ENCODE results near the gene FANCD2OS. TPM values are rescaled to one million over a fixed set of nuclear protein-coding genes. Genes with fewer than 3 reads are reported as not detected.
"Not testable (repeated sequence)": the region's sequence is repeated elsewhere in the genome, so short reads cannot be mapped to it uniquely, and the experiment has no call there.

Gene FANCD2OS
- total RNA-seq, 1 experiment from 2014 or later: not detected

GRCh38 chr3:10090774-10091173 lies 17.3 kb downstream of the FANCD2OS start:
- not testable (repeated sequence) for H3K4me2 ChIP-seq (ENCODE audit: insufficient read depth, insufficient read length, low read length); H3K27ac ChIP-seq (ENCODE audit: insufficient read length, low read depth, low read length); H2AFZ ChIP-seq (ENCODE audit: low read length); H2BK20ac ChIP-seq (ENCODE audit: low read depth, low read length, poor library complexity, severe bottlenecking); H3K4ac ChIP-seq (ENCODE audit: low read depth, low read length); H2BK120ac ChIP-seq (ENCODE audit: low read depth, low read length, poor library complexity, severe bottlenecking); H3K27me3 Mint-ChIP-seq (ENCODE audit: low read depth); H2AK5ac ChIP-seq (ENCODE audit: insufficient read length, low read length); H3K27ac Mint-ChIP-seq; H3K9me3 ChIP-seq (ENCODE audit: control insufficient read depth, low read depth, low read length); H3T11ph ChIP-seq (ENCODE audit: low read length); H4K91ac ChIP-seq (ENCODE audit: insufficient read length, low read depth, low read length); H2BK12ac ChIP-seq (ENCODE audit: insufficient read length, low read depth, low read length); H3K9ac ChIP-seq (ENCODE audit: extremely low read depth, insufficient read length, low read length); H3K4me1 ChIP-seq (ENCODE audit: insufficient read depth, low read length); H3K23me2 ChIP-seq (ENCODE audit: insufficient read length, low read depth, low read length, poor library complexity, severe bottlenecking); H3K27me3 ChIP-seq (ENCODE audit: insufficient read depth, low read length); H4K20me1 ChIP-seq (ENCODE audit: control insufficient read depth, insufficient read depth, insufficient read length); H3K18ac ChIP-seq (ENCODE audit: insufficient read length, low read depth, low read length); H3K79me2 ChIP-seq (ENCODE audit: insufficient read depth, low read length); H2BK15ac ChIP-seq (ENCODE audit: low read depth, low read length); H4K5ac ChIP-seq (ENCODE audit: insufficient read length, low read depth, low read length); H3K9me3 Mint-ChIP-seq; H3K79me1 ChIP-seq (ENCODE audit: insufficient read depth, low read depth, low read length, poor library complexity, severe bottlenecking); H3K14ac ChIP-seq (ENCODE audit: insufficient read depth, low read length); H3K4me3 Mint-ChIP-seq; H3K56ac ChIP-seq (ENCODE audit: insufficient read length, low read depth, low read length); H4K8ac ChIP-seq (replicated peaks; ENCODE audit: insufficient read length, low read depth, low read length); H3K4me1 Mint-ChIP-seq; H2BK5ac ChIP-seq (ENCODE audit: insufficient read length, low read length); DNase-seq; H3K23ac ChIP-seq (ENCODE audit: insufficient read length, low read depth, low read length)
- H3K36me3 Mint-ChIP-seq (ENCODE audit: insufficient read depth in 1 of 3, low read depth in 3 of 3): peaks cover 24 to 81% (median 68%) of the 10 kb centered on the region in 3 experiments; a peak in 6 of 7 replicates
- no CpG with 5 or more reads among the region's 1 CpG for WGBS (ENCODE audit: extremely low coverage, insufficient read length, low lambda C conversion rate)

Data from H9 (cell line).